CD14-positive monocyte (primary cell): ENCODE measurements around the gene ITPK1. TPM values are rescaled to one million over a fixed set of nuclear protein-coding genes. Genes with fewer than 3 reads are reported as not detected.

Experiments used
- DNase-seq, 3 donors: peaks; one replicate each; pipeline ENCODE4 v3.0.0-alpha.2; 2011 to 2022
- H2AFZ ChIP-seq: 2 replicates; pipeline ENCODE4 v1.6.0; 2012; ENCODE audit warnings: mild to moderate bottlenecking, low read depth, low read length, inconsistent platforms; ENCODE audit not compliant: insufficient read depth, poor library complexity, severe bottlenecking
- H3K27ac ChIP-seq, 2 donors: 1 replicate in 1 of 2; 2 replicates in 1 of 2; pipeline ENCODE4 v1.5.1; 2012 to 2013; ENCODE audit warnings: low read length in 2 of 2, control low read depth in 1 of 2, inconsistent platforms in 1 of 2, low read depth in 1 of 2, mild to moderate bottlenecking in 1 of 2
- H3K27me3 ChIP-seq, 2 donors: one replicate each; pipeline versions ENCODE4 v1.6.0 to v1.6.1; 2011 to 2013; ENCODE audit warnings: low read length in 2 of 2; ENCODE audit not compliant: control insufficient read depth in 2 of 2, insufficient read depth in 2 of 2
- H3K36me3 ChIP-seq, 2 donors: replicated peaks in 1 of 2; 1 replicate in 1 of 2; 2 replicates in 1 of 2; pipeline versions ENCODE4 v1.5.1 to v1.6.1; 2012 to 2013; ENCODE audit warnings: low read length in 2 of 2, control low read depth in 1 of 2, inconsistent platforms in 1 of 2, mild to moderate bottlenecking in 1 of 2; ENCODE audit not compliant: insufficient read depth in 2 of 2, control insufficient read depth in 1 of 2
- H3K4me1 ChIP-seq, 2 donors: 1 replicate in 1 of 2; 2 replicates in 1 of 2; pipeline versions ENCODE4 v1.5.1 to v1.6.1; 2012 to 2013; ENCODE audit warnings: low read length in 2 of 2, control low read depth in 1 of 2, inconsistent platforms in 1 of 2, mild to moderate bottlenecking in 1 of 2, moderate library complexity in 1 of 2; ENCODE audit not compliant: insufficient read depth in 2 of 2, control insufficient read depth in 1 of 2
- H3K4me2 ChIP-seq: replicated peaks from 2 replicates; pipeline ENCODE3; 2012; ENCODE audit warnings: low read length, moderate library complexity, mild to moderate bottlenecking; ENCODE audit not compliant: poor library complexity, severe bottlenecking; ENCODE audit errors: extremely low read depth
- H3K4me3 ChIP-seq, 3 experiments: fragments of 200-600 bp in 1 of 3; sonication (generic) in 1 of 3; replicated peaks in 1 of 3; 1 replicate in 2 of 3; 2 replicates in 1 of 3; pipeline ENCODE4 v1.5.1; 2011 to 2013; ENCODE audit warnings: low read length in 3 of 3, mild to moderate bottlenecking in 3 of 3, control low read depth in 2 of 3, low read depth in 2 of 3, inconsistent platforms in 1 of 3, moderate library complexity in 1 of 3
- H3K79me2 ChIP-seq: 2 replicates; pipeline ENCODE4 v1.6.0; 2012; ENCODE audit warnings: mild to moderate bottlenecking, control low read depth, inconsistent platforms, low read length, moderate library complexity; ENCODE audit not compliant: insufficient read depth
- H3K9ac ChIP-seq: 2 replicates; pipeline ENCODE4 v1.6.0; 2017; ENCODE audit warnings: low read length, mild to moderate bottlenecking; ENCODE audit not compliant: insufficient read depth, poor library complexity, severe bottlenecking
- H3K9me3 ChIP-seq, 2 donors: replicated peaks in 1 of 2; 1 replicate in 1 of 2; 2 replicates in 1 of 2; pipeline versions ENCODE4 v1.5.1 to v1.6.1; 2012 to 2013; ENCODE audit warnings: low read length in 2 of 2, control low read depth in 1 of 2; ENCODE audit not compliant: control insufficient read depth in 1 of 2, insufficient read depth in 1 of 2
- H4K20me1 ChIP-seq: 2 replicates; pipeline ENCODE4 v1.6.0; 2012; ENCODE audit warnings: mild to moderate bottlenecking, low read length, control low read depth, moderate library complexity; ENCODE audit not compliant: insufficient read depth
- H3K27ac Mint-ChIP-seq, 7 donors: one replicate each; pipeline ENCODE4 v1.8.0; 2020; ENCODE audit warnings: mild to moderate bottlenecking in 7 of 7, mixed read lengths in 7 of 7, moderate library complexity in 6 of 7, inconsistent platforms in 2 of 7
- H3K27me3 Mint-ChIP-seq, 3 donors: one replicate each; pipeline ENCODE4 v1.8.0; 2021 to 2022; ENCODE audit warnings: low read depth in 3 of 3, mild to moderate bottlenecking in 3 of 3, mixed read lengths in 3 of 3, moderate library complexity in 3 of 3, inconsistent platforms in 1 of 3
- H3K36me3 Mint-ChIP-seq, 2 donors: one replicate each; pipeline ENCODE4 v1.8.0; 2020; ENCODE audit warnings: mixed read lengths in 2 of 2, inconsistent platforms in 1 of 2, mild to moderate bottlenecking in 1 of 2
- H3K4me1 Mint-ChIP-seq: one replicate; pipeline ENCODE4 v1.8.0; 2020; ENCODE audit warnings: mild to moderate bottlenecking, mixed read lengths
- H3K4me3 Mint-ChIP-seq, 2 donors: one replicate each; pipeline ENCODE4 v1.8.0; 2020; ENCODE audit warnings: mild to moderate bottlenecking in 2 of 2, mixed read lengths in 2 of 2, moderate library complexity in 1 of 2
- H3K9me3 Mint-ChIP-seq, 7 donors: one replicate each; pipeline ENCODE4 v1.8.0; 2020 to 2022; ENCODE audit warnings: mixed read lengths in 7 of 7, mild to moderate bottlenecking in 6 of 7, moderate library complexity in 6 of 7, inconsistent platforms in 2 of 7
- WGBS: methylation state at CpG from one replicate; pipeline ENCODE4 v1.1.5; 2013; ENCODE audit warnings: missing lambda C conversion rate; ENCODE audit not compliant: insufficient coverage; 5-methylcytosine and 5-hydroxymethylcytosine counted together
- intact Hi-C, 2 donors: fragments of 100-400 bp; cut with micrococcal nuclease; formaldehyde crosslinking; loops; one replicate each; pipeline versions ENCODE4 v1.15.0 to v1.15.1; 2023
- polyA plus RNA-seq, 3 donors: library from polyadenylated mRNA; depleted of rRNA in 1 of 3; unstranded in 2 of 3; stranded (reverse) in 1 of 3; fragments of 300-500 nt in 2 of 3; fragments of >200 nt in 1 of 3; fragmentation: Illumina TruSeq in 2 of 3; gene quantifications; 1 replicate in 2 of 3; 2 replicates in 1 of 3; pipeline ENCODE4 v1.2.3, GENCODE V29; 2012 to 2021
- TF ChIP-seq, protein P1 (sequence below): fragments of 200-600 bp; IDR thresholded peaks from one replicate; pipeline ENCODE4 v1.8.0; 2022; ENCODE audit warnings: antibody characterized with exemption, mild to moderate bottlenecking

The ITPK1 gene
- polyA plus RNA-seq, 3 donors, result 57.1 to 144 (median 63.0) TPM

DNA sequence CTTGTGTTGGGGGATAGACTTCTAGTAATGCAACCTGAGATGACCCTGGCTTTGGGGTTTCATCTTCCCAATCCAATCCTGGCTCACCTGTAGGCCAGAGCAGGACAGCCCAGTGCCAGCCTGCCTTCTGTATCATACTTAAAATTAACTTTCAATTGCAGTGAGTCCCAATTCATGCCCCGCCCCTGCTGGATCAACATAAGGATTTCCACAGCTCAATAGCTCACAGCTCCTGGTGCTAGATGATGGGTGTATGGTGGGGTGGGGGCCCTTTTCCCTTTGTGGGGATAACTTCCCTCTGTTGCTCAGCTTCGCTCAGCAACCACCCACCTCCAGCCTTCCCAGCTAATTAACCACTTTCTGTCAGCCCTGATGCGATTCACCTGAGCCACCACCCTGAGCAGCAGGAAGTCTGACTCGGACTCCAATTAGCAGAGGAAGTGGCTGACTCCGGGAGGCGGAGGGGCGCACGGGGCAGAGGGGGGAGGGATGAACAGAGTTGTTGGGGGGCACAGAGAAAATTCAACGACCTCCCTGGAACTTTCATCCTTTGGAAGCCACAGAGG, 217.1 kb downstream of the ITPK1 start:
- WGBS, result 0% methylated on average over 2 of the region's 9 CpGs
- Mint-ChIP-seq H3K9me3 (peaks cover 3 to 13% (median 7%) of the 10 kb centered on the region in 7 donors), H3K27me3 (peaks cover 20 to 51% (median 22%) of the 10 kb centered on the region in 3 donors), H3K4me3 (no peak overlapping the region), H3K4me1 (peaks cover 6% of the 10 kb centered on the region), H3K36me3 (no peaks in the 10 kb centered on the region), H3K27ac (no peak overlapping the region)
- TF ChIP-seq, protein P1, sequence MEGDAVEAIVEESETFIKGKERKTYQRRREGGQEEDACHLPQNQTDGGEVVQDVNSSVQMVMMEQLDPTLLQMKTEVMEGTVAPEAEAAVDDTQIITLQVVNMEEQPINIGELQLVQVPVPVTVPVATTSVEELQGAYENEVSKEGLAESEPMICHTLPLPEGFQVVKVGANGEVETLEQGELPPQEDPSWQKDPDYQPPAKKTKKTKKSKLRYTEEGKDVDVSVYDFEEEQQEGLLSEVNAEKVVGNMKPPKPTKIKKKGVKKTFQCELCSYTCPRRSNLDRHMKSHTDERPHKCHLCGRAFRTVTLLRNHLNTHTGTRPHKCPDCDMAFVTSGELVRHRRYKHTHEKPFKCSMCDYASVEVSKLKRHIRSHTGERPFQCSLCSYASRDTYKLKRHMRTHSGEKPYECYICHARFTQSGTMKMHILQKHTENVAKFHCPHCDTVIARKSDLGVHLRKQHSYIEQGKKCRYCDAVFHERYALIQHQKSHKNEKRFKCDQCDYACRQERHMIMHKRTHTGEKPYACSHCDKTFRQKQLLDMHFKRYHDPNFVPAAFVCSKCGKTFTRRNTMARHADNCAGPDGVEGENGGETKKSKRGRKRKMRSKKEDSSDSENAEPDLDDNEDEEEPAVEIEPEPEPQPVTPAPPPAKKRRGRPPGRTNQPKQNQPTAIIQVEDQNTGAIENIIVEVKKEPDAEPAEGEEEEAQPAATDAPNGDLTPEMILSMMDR, result no peak
- Histone ChIP-seq H4K20me1 (no peaks in the 10 kb centered on the region), H3K4me2 (no peak overlapping the region), H3K9me3 (peaks cover 5 to 6% of the 10 kb centered on the region in 2 donors), H3K27ac (no peak overlapping the region), H3K79me2 (no peaks in the 10 kb centered on the region), H3K36me3 (no peaks in the 10 kb centered on the region), H3K4me3 (no peak overlapping the region), H3K27me3 (peaks cover 0 to 12% of the 10 kb centered on the region in 2 donors), H3K9ac (no peak overlapping the region), H2AFZ (no peak overlapping the region), H3K4me1 (no peaks in the 10 kb centered on the region)
- DNase-seq, result no peak
- intact Hi-C loops, result no loop called here

DNA sequence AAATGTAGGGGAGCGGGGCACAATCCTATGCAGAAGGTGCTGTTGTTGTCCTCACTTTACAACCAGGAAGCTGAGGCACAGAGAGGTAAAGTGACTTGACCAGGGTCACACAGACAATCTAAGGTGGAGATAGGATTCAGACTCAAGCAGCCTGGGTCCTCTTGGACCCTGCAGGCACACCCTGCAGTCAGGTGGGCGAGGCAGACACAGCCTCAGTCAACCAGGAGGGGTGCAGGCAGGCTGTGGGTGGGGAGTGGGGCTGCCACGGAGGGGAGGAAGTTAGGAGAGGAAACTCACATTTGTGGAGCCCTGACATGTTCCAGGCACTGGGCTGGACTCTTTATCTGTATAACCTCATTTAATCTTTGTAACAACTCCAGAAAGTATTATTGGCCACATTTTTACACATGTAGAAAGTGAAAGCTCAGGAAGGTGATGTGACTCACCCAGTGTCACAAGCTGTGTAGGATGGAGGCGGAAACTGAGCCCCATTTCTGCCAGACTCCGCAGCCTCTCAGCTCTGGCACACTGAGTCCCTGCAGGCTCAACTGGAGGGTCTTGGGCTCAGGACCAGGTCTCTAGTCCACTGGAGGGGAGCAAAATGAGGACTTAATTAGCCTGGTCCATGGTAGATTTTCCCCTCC, 217.7 kb downstream of the ITPK1 start:
- no peak for DNase-seq
- Histone ChIP-seq H4K20me1 (no peaks in the 10 kb centered on the region), H2AFZ (no peak overlapping the region), H3K79me2 (no peaks in the 10 kb centered on the region), H3K27ac (no peak overlapping the region), H3K27me3 (peaks cover 0 to 8% of the 10 kb centered on the region in 2 donors), H3K36me3 (no peaks in the 10 kb centered on the region), H3K4me3 (no peak overlapping the region), H3K9ac (no peak overlapping the region), H3K9me3 (peaks cover 8 to 9% of the 10 kb centered on the region in 2 donors), H3K4me1 (no peaks in the 10 kb centered on the region), H3K4me2 (no peak overlapping the region)
- Mint-ChIP-seq H3K4me1 (peaks cover 6% of the 10 kb centered on the region), H3K36me3 (no peaks in the 10 kb centered on the region), H3K9me3 (peaks cover 4 to 19% (median 9%) of the 10 kb centered on the region in 7 donors), H3K4me3 (no peak overlapping the region), H3K27me3 (peaks cover 14 to 45% (median 16%) of the 10 kb centered on the region in 3 donors), H3K27ac (no peak overlapping the region)
- intact Hi-C loops, result no loop called here
- TF ChIP-seq, protein P1, result no peak
- 100% methylated on average over 2 of the region's 5 CpGs for WGBS
